ENCODE measurements around the gene SDR42E2. TPM values are rescaled to one million over a fixed set of nuclear protein-coding genes. Genes with fewer than 3 reads are reported as not detected.
A peak's percentile ranks its signal among the peaks of the same experiment; 100 is the strongest.

The SDR42E2 gene
- total and polyA plus RNA-seq, 2 donors (not counting 1 experiment from before 2014, with no cell fraction given) = under 0.01 TPM; not detected in 1

GRCh38 chr16:22181843-22182242, 19.5 kb downstream of the SDR42E2 start:
- no peaks in the 10 kb centered on the region for H3K4me1 ChIP-seq (ENCODE audit: control insufficient read depth, extremely low read depth, insufficient read depth, low read length)
- no peak overlapping the region for H2AFZ ChIP-seq (ENCODE audit: low read length)
- H3K79me2 ChIP-seq (ENCODE audit: control insufficient read depth, insufficient read depth, low read length) = no peaks in the 10 kb centered on the region
- no peak for DNase-seq (ENCODE audit: low read depth in 2 of 2)
- H3K27me3 ChIP-seq (ENCODE audit: control insufficient read depth, insufficient read depth, low read length) = peaks cover 2% of the 10 kb centered on the region
- TF ChIP-seq EZH2 (IDR thresholded peaks at IDR 0.05; ENCODE audit: low read length, missing control alignments) (no peak), CTCF (conservative IDR thresholded peaks at IDR 0.05 in 1 of 2, IDR thresholded peaks at IDR 0.05 in 1 of 2; ENCODE audit: low read depth in 1 of 2, low read length in 2 of 2) (no peak)
- H3K9me3 ChIP-seq (ENCODE audit: control insufficient read depth, insufficient read depth, low read depth, low read length) = no peaks in the 10 kb centered on the region
- no peak overlapping the region for H3K9ac ChIP-seq (ENCODE audit: insufficient read depth, low read length)
- no peaks in the 10 kb centered on the region for H4K20me1 ChIP-seq (ENCODE audit: control insufficient read depth, extremely low read depth, insufficient read depth, low read length)
- H3K27ac ChIP-seq (ENCODE audit: insufficient read depth, low read length) = no peak overlapping the region
- no peak overlapping the region for H3K4me3 ChIP-seq (replicated peaks in 1 of 4; ENCODE audit: control extremely low read depth in 1 of 4, insufficient read depth in 1 of 4, low read depth in 3 of 4, low read length in 4 of 4)
- H3K4me2 ChIP-seq (ENCODE audit: extremely low read depth, insufficient read depth, low read length) = no peak overlapping the region
- H3K36me3 ChIP-seq (ENCODE audit: control insufficient read depth, insufficient read depth, low read length) = no peaks in the 10 kb centered on the region

GRCh38 chr16:22183335-22183734, 21.0 kb downstream of the SDR42E2 start:
- H3K27ac ChIP-seq (ENCODE audit: insufficient read depth, low read length) = no peak overlapping the region
- no peak overlapping the region for H3K9ac ChIP-seq (ENCODE audit: insufficient read depth, low read length)
- no peak for TF ChIP-seq EZH2 (IDR thresholded peaks at IDR 0.05; ENCODE audit: low read length, missing control alignments)
- no peak for TF ChIP-seq CTCF (conservative IDR thresholded peaks at IDR 0.05 in 1 of 2, IDR thresholded peaks at IDR 0.05 in 1 of 2; ENCODE audit: low read depth in 1 of 2, low read length in 2 of 2)
- no peak overlapping the region for H3K4me2 ChIP-seq (ENCODE audit: extremely low read depth, insufficient read depth, low read length)
- no peaks in the 10 kb centered on the region for H3K4me1 ChIP-seq (ENCODE audit: control insufficient read depth, extremely low read depth, insufficient read depth, low read length)
- no peaks in the 10 kb centered on the region for H3K9me3 ChIP-seq (ENCODE audit: control insufficient read depth, insufficient read depth, low read depth, low read length)
- H3K4me3 ChIP-seq (replicated peaks in 1 of 4; ENCODE audit: control extremely low read depth in 1 of 4, insufficient read depth in 1 of 4, low read depth in 3 of 4, low read length in 4 of 4) = no peak overlapping the region
- no peaks in the 10 kb centered on the region for H3K36me3 ChIP-seq (ENCODE audit: control insufficient read depth, insufficient read depth, low read length)
- H3K27me3 ChIP-seq (ENCODE audit: control insufficient read depth, insufficient read depth, low read length) = peaks cover 2% of the 10 kb centered on the region
- H3K79me2 ChIP-seq (ENCODE audit: control insufficient read depth, insufficient read depth, low read length) = no peaks in the 10 kb centered on the region
- H4K20me1 ChIP-seq (ENCODE audit: control insufficient read depth, extremely low read depth, insufficient read depth, low read length) = no peaks in the 10 kb centered on the region
- no peak overlapping the region for H2AFZ ChIP-seq (ENCODE audit: low read length)
- no peak for DNase-seq (ENCODE audit: low read depth in 2 of 2)

GRCh38 chr16:22183901-22184614, 21.8 kb downstream of the SDR42E2 start:
- H3K36me3 ChIP-seq (ENCODE audit: control insufficient read depth, insufficient read depth, low read length) = no peaks in the 10 kb centered on the region
- TF ChIP-seq EZH2 (IDR thresholded peaks at IDR 0.05; ENCODE audit: low read length, missing control alignments) = no peak
- peak in 1 of 2 donors; percentile 32 for TF ChIP-seq CTCF (conservative IDR thresholded peaks at IDR 0.05 in 1 of 2, IDR thresholded peaks at IDR 0.05 in 1 of 2; ENCODE audit: low read depth in 1 of 2, low read length in 2 of 2)
- H3K27me3 ChIP-seq (ENCODE audit: control insufficient read depth, insufficient read depth, low read length) = no peaks in the 10 kb centered on the region
- no peaks in the 10 kb centered on the region for H3K4me1 ChIP-seq (ENCODE audit: control insufficient read depth, extremely low read depth, insufficient read depth, low read length)
- no peak overlapping the region for H2AFZ ChIP-seq (ENCODE audit: low read length)
- H3K27ac ChIP-seq (ENCODE audit: insufficient read depth, low read length) = no peak overlapping the region
- H3K9ac ChIP-seq (ENCODE audit: insufficient read depth, low read length) = no peak overlapping the region
- no peaks in the 10 kb centered on the region for H3K79me2 ChIP-seq (ENCODE audit: control insufficient read depth, insufficient read depth, low read length)
- no peak for DNase-seq (ENCODE audit: low read depth in 2 of 2)
- H4K20me1 ChIP-seq (ENCODE audit: control insufficient read depth, extremely low read depth, insufficient read depth, low read length) = no peaks in the 10 kb centered on the region
- no peak overlapping the region for H3K4me3 ChIP-seq (replicated peaks in 1 of 4; ENCODE audit: control extremely low read depth in 1 of 4, insufficient read depth in 1 of 4, low read depth in 3 of 4, low read length in 4 of 4)
- H3K9me3 ChIP-seq (ENCODE audit: control insufficient read depth, insufficient read depth, low read depth, low read length) = no peaks in the 10 kb centered on the region
- no peak overlapping the region for H3K4me2 ChIP-seq (ENCODE audit: extremely low read depth, insufficient read depth, low read length)

All from fibroblast of lung (primary cell).